WTC11 (cell line): ENCODE results near the gene MYH11. TPM values are rescaled to one million over a fixed set of nuclear protein-coding genes. Genes with fewer than 3 reads are reported as not detected.

Source experiments
- ATAC-seq: fragments of 200-7000 bp; cut with Tn5 transposase; 2 replicates; pipeline ENCODE4 v1.10.0; 2021; ENCODE audit warnings: mild to moderate bottlenecking, moderate library complexity
- CTCF ChIA-PET: fragments of 300-600 bp; sonication (Branson Sonifier 250); formaldehyde crosslinking; loops from one replicate; lab custom pipeline; 2021; ENCODE audit warnings: antibody characterized with exemption; lab: Charles Lee
- POLR2A ChIA-PET: fragments of 350-600 bp; sonication (Branson Sonifier 250); formaldehyde crosslinking; loops from one replicate; lab custom pipeline; 2021; ENCODE audit warnings: antibody characterized with exemption; lab: Charles Lee
- DNase-seq: peaks from one replicate; pipeline ENCODE4 v3.0.0; 2021; ENCODE audit warnings: low spot score
- H3K27ac Mint-ChIP-seq: 2 replicates; pipeline ENCODE4 v1.8.0; 2021; ENCODE audit warnings: mixed read lengths
- H3K27me3 Mint-ChIP-seq: 2 replicates; pipeline ENCODE4 v1.8.0; 2021; ENCODE audit warnings: low read depth, mild to moderate bottlenecking, moderate library complexity, mixed read lengths
- H3K36me3 Mint-ChIP-seq: 2 replicates; pipeline ENCODE4 v1.8.0; 2021; ENCODE audit warnings: mixed read lengths
- H3K4me1 Mint-ChIP-seq: 2 replicates; pipeline ENCODE4 v1.8.0; 2022; ENCODE audit warnings: mixed read lengths
- H3K4me3 Mint-ChIP-seq: 2 replicates; pipeline ENCODE4 v1.8.0; 2021; ENCODE audit warnings: mild to moderate bottlenecking, moderate library complexity, mixed read lengths
- H3K9me3 Mint-ChIP-seq: 2 replicates; pipeline ENCODE4 v1.8.0; 2021; ENCODE audit warnings: mixed read lengths
- FOXK1 ChIP-seq: sonication (generic); formaldehyde crosslinking; IDR thresholded peaks from 2 replicates; pipeline ENCODE4 v1.8.0; 2022; ENCODE audit warnings: mild to moderate bottlenecking, moderate library complexity, missing genetic modification reagents
- FOXP1 ChIP-seq: sonication (generic); formaldehyde crosslinking; IDR thresholded peaks from 2 replicates; pipeline ENCODE4 v1.8.0; 2022; ENCODE audit warnings: missing genetic modification reagents, mild to moderate bottlenecking, moderate library complexity, borderline replicate concordance
- JAZF1 ChIP-seq: fragments of 250-450 bp; sonication (Bioruptor Pico); IDR thresholded peaks from 2 replicates; pipeline ENCODE4 v1.9.0; 2021; ENCODE audit warnings: moderate library complexity, mild to moderate bottlenecking, inconsistent platforms
- NR3C1 ChIP-seq: sonication (generic); formaldehyde crosslinking; conservative IDR thresholded peaks from 2 replicates; pipeline ENCODE4 v1.8.1; 2023; ENCODE audit warnings: low read depth, mild to moderate bottlenecking, missing genetic modification reagents
- RELA ChIP-seq: sonication (generic); formaldehyde crosslinking; IDR thresholded peaks from 2 replicates; pipeline ENCODE4 v1.8.1; 2022; ENCODE audit warnings: missing genetic modification reagents, mild to moderate bottlenecking, borderline replicate concordance
- SOX15 ChIP-seq: fragments of 250-450 bp; sonication (Bioruptor Pico); IDR thresholded peaks from 2 replicates; pipeline ENCODE4 v1.9.0; 2021; ENCODE audit warnings: mild to moderate bottlenecking
- TEAD1 ChIP-seq: sonication (generic); formaldehyde crosslinking; IDR thresholded peaks from 2 replicates; pipeline ENCODE4 v1.8.0; 2022; ENCODE audit warnings: mild to moderate bottlenecking, missing genetic modification reagents
- TEAD4 ChIP-seq: sonication (generic); formaldehyde crosslinking; IDR thresholded peaks from 2 replicates; pipeline ENCODE4 v1.8.0; 2022; ENCODE audit warnings: mild to moderate bottlenecking, missing genetic modification reagents
- TP53 ChIP-seq: sonication (generic); formaldehyde crosslinking; IDR thresholded peaks from 2 replicates; pipeline ENCODE4 v1.8.1; 2023; ENCODE audit warnings: mild to moderate bottlenecking, missing genetic modification reagents
- ZBTB21 ChIP-seq: sonication (generic); formaldehyde crosslinking; IDR thresholded peaks from 2 replicates; pipeline ENCODE4 v1.8.1; 2023; ENCODE audit warnings: mild to moderate bottlenecking, missing genetic modification reagents, borderline replicate concordance
- ZNF138 ChIP-seq: sonication (generic); formaldehyde crosslinking; conservative IDR thresholded peaks from 2 replicates; pipeline ENCODE4 v1.8.1; 2022; ENCODE audit warnings: mild to moderate bottlenecking, moderate library complexity, missing genetic modification reagents
- ZNF219 ChIP-seq: sonication (generic); formaldehyde crosslinking; IDR thresholded peaks from 2 replicates; pipeline ENCODE4 v1.8.0; 2023; ENCODE audit warnings: missing genetic modification reagents, mild to moderate bottlenecking, borderline replicate concordance
- ZNF263 ChIP-seq: sonication (generic); formaldehyde crosslinking; IDR thresholded peaks from 2 replicates; pipeline ENCODE4 v1.8.1; 2022; ENCODE audit warnings: low read depth, mild to moderate bottlenecking, moderate library complexity, missing genetic modification reagents
- ZNF423 ChIP-seq: fragments of 250-450 bp; sonication (Bioruptor Pico); IDR thresholded peaks from 2 replicates; pipeline ENCODE4 v2.1.2; 2022; ENCODE audit warnings: mild to moderate bottlenecking, moderate library complexity
- total RNA-seq: library from RNA; stranded (reverse); gene quantifications from 3 replicates; pipeline ENCODE4 v1.2.3, GENCODE V29; 2021
- TF ChIP-seq, protein P1 (sequence below): sonication (generic); formaldehyde crosslinking; IDR thresholded peaks from 2 replicates; pipeline ENCODE4 v1.8.1; 2023; ENCODE audit warnings: mild to moderate bottlenecking, missing genetic modification reagents, moderate library complexity
- TF ChIP-seq, protein P2 (sequence below): fragments of 250-450 bp; sonication (Bioruptor Pico); conservative IDR thresholded peaks from 2 replicates; pipeline ENCODE4 v1.9.0; 2021; ENCODE audit warnings: mild to moderate bottlenecking
- TF ChIP-seq, protein P3 (sequence below): sonication (generic); formaldehyde crosslinking; IDR thresholded peaks from 2 replicates; pipeline ENCODE4 v1.8.0; 2022; ENCODE audit warnings: mild to moderate bottlenecking, missing genetic modification reagents
- TF ChIP-seq, protein P4 (sequence below): sonication (generic); formaldehyde crosslinking; IDR thresholded peaks from 2 replicates; pipeline ENCODE4 v1.8.0; 2022; ENCODE audit warnings: missing genetic modification reagents
- TF ChIP-seq, protein P5 (sequence below): sonication (generic); formaldehyde crosslinking; IDR thresholded peaks from 2 replicates; pipeline ENCODE4 v1.8.1; 2022; ENCODE audit warnings: mild to moderate bottlenecking, moderate library complexity, missing genetic modification reagents
- TF ChIP-seq, protein P6 (sequence below): sonication (generic); formaldehyde crosslinking; IDR thresholded peaks from 2 replicates; pipeline ENCODE4 v1.8.0; 2023; ENCODE audit warnings: mild to moderate bottlenecking, missing genetic modification reagents

MYH11 gene
- total RNA-seq, 1 experiment from 2014 or later: 0.74 TPM

DNA sequence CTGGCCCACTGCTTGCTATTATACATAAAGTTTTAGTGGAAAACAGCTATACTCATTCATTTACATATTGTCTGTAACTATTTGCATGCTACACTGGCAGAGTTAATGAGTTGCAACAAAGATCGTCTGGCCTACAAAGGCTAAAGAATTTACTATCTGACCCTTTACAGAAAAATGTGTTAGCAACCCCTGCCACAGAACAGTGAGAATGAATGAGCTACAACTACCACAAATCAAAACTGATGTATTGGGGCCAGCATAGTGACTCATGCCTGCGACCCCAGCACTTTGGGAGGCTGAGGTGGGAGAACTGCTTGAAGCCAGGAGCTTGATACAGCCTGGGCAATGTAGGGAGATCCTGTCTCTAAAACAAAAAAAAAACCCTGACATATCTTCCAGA lies 92.7 kb downstream of the MYH11 start:
- no peak overlapping the region for H3K27ac Mint-ChIP-seq
- no peak for ATAC-seq
- TF ChIP-seq NR3C1 (CRISPR knock-in tag): no peak
- TF ChIP-seq, protein P1, sequence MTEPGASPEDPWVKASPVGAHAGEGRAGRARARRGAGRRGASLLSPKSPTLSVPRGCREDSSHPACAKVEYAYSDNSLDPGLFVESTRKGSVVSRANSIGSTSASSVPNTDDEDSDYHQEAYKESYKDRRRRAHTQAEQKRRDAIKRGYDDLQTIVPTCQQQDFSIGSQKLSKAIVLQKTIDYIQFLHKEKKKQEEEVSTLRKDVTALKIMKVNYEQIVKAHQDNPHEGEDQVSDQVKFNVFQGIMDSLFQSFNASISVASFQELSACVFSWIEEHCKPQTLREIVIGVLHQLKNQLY (CRISPR knock-in tag): no peak
- TF ChIP-seq TEAD4 (CRISPR knock-in tag): no peak
- no peak for TF ChIP-seq TEAD1 (CRISPR knock-in tag)
- TF ChIP-seq, protein P2, sequence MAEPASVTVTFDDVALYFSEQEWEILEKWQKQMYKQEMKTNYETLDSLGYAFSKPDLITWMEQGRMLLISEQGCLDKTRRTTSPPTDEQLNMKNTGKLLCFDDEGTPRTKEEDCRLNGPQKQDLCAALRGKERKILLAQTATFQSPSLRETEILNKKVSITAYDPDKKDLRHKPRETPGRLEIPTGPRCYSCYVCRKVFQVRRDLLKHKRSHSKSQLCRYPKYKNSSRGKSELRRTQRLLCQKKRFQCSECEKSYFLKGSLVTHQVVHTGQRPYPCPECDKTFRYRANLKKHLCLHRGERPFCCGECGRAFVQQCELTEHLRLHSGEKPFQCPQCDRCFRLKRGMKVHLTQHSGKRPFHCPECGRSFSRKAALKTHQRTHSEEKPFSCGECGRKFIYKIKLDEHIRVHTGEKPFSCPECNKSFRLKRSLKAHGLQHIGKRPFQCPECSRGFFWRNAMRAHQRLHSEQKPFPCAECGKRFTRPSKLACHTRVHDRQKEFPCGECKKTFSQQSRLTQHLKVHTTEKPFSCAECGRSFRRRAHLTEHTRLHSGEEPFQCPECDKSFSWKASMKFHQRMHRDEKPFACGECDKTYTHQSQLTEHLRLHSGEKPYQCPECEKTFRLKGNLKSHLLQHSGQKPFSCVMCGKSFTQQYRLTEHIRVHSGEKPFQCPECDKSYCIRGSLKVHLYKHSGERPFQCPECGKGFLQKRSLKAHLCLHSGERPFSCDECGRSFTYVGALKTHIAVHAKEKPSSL (CRISPR knock-in tag): no peak
- TF ChIP-seq FOXP1 (CRISPR knock-in tag): no peak
- TF ChIP-seq, protein P3, sequence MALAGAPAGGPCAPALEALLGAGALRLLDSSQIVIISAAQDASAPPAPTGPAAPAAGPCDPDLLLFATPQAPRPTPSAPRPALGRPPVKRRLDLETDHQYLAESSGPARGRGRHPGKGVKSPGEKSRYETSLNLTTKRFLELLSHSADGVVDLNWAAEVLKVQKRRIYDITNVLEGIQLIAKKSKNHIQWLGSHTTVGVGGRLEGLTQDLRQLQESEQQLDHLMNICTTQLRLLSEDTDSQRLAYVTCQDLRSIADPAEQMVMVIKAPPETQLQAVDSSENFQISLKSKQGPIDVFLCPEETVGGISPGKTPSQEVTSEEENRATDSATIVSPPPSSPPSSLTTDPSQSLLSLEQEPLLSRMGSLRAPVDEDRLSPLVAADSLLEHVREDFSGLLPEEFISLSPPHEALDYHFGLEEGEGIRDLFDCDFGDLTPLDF (CRISPR knock-in tag): no peak
- TF ChIP-seq, protein P4, sequence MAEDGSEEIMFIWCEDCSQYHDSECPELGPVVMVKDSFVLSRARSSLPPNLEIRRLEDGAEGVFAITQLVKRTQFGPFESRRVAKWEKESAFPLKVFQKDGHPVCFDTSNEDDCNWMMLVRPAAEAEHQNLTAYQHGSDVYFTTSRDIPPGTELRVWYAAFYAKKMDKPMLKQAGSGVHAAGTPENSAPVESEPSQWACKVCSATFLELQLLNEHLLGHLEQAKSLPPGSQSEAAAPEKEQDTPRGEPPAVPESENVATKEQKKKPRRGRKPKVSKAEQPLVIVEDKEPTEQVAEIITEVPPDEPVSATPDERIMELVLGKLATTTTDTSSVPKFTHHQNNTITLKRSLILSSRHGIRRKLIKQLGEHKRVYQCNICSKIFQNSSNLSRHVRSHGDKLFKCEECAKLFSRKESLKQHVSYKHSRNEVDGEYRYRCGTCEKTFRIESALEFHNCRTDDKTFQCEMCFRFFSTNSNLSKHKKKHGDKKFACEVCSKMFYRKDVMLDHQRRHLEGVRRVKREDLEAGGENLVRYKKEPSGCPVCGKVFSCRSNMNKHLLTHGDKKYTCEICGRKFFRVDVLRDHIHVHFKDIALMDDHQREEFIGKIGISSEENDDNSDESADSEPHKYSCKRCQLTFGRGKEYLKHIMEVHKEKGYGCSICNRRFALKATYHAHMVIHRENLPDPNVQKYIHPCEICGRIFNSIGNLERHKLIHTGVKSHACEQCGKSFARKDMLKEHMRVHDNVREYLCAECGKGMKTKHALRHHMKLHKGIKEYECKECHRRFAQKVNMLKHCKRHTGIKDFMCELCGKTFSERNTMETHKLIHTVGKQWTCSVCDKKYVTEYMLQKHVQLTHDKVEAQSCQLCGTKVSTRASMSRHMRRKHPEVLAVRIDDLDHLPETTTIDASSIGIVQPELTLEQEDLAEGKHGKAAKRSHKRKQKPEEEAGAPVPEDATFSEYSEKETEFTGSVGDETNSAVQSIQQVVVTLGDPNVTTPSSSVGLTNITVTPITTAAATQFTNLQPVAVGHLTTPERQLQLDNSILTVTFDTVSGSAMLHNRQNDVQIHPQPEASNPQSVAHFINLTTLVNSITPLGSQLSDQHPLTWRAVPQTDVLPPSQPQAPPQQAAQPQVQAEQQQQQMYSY (CRISPR knock-in tag): no peak
- TF ChIP-seq ZNF138 (CRISPR knock-in tag): no peak
- TF ChIP-seq SOX15 (CRISPR knock-in tag): no peak
- no peak for TF ChIP-seq TP53 (CRISPR knock-in tag)
- TF ChIP-seq RELA (CRISPR knock-in tag): no peak
- no peak for TF ChIP-seq JAZF1 (CRISPR knock-in tag)
- no peak for TF ChIP-seq ZNF219 (CRISPR knock-in tag)
- no peak for DNase-seq
- H3K9me3 Mint-ChIP-seq: peaks cover 3% of the 10 kb centered on the region; the same call in 1 of the 2 replicates
- no peak overlapping the region for H3K4me3 Mint-ChIP-seq
- H3K4me1 Mint-ChIP-seq: peaks cover 6% of the 10 kb centered on the region
- POLR2A ChIA-PET: no interaction called here
- H3K36me3 Mint-ChIP-seq: no peaks in the 10 kb centered on the region
- H3K27me3 Mint-ChIP-seq: no peaks in the 10 kb centered on the region
- CTCF ChIA-PET: interaction anchor here (1.0 to 3.8 kb wide), 3 partner anchors 14 to 57 kb away, joined by 5 to 18 read pairs (median 6); no protein-coding TSS in a partner anchor

DNA sequence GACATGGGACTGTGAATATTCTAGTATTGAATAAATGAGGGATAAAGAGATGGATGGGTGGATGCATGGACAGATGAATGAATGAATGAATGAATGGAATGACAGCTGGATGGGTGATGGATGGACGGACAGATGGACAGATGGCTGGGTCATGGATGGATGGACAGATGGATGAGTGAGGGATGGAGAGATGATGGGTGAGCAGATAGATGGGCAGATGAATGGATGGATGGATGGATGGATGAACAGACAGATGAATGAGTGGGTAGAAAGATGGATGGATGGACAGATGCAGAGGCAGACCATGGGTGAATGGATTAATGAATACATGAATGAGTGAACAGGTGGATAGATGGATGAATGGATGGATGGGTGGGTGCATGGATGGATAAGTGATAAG lies 96.7 kb downstream of the MYH11 start:
- peaks cover 3% of the 10 kb centered on the region; the same call in 1 of the 2 replicates for H3K9me3 Mint-ChIP-seq
- H3K27me3 Mint-ChIP-seq: peaks cover 7% of the 10 kb centered on the region
- DNase-seq (no peak), ATAC-seq (no peak)
- no peak overlapping the region for H3K4me3 Mint-ChIP-seq
- POLR2A ChIA-PET: no interaction called here
- CTCF ChIA-PET: interaction anchor here (1.7 to 2.0 kb wide), 2 partner anchors 15 to 115 kb away, joined by 3 to 5 read pairs; no protein-coding TSS in a partner anchor
- H3K36me3 Mint-ChIP-seq: no peaks in the 10 kb centered on the region
- H3K4me1 Mint-ChIP-seq: peaks cover 6% of the 10 kb centered on the region
- H3K27ac Mint-ChIP-seq: no peak overlapping the region
- TF ChIP-seq ZBTB21 (no peak), ZNF263 (CRISPR knock-in tag) (no peak), ZNF423 (CRISPR knock-in tag) (no peak), FOXK1 (CRISPR knock-in tag) (no peak)
- TF ChIP-seq, protein P5, sequence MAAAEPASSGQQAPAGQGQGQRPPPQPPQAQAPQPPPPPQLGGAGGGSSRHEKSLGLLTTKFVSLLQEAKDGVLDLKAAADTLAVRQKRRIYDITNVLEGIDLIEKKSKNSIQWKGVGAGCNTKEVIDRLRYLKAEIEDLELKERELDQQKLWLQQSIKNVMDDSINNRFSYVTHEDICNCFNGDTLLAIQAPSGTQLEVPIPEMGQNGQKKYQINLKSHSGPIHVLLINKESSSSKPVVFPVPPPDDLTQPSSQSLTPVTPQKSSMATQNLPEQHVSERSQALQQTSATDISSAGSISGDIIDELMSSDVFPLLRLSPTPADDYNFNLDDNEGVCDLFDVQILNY (CRISPR knock-in tag): no peak
- TF ChIP-seq, protein P2 (CRISPR knock-in tag): no peak
- TF ChIP-seq, protein P6, sequence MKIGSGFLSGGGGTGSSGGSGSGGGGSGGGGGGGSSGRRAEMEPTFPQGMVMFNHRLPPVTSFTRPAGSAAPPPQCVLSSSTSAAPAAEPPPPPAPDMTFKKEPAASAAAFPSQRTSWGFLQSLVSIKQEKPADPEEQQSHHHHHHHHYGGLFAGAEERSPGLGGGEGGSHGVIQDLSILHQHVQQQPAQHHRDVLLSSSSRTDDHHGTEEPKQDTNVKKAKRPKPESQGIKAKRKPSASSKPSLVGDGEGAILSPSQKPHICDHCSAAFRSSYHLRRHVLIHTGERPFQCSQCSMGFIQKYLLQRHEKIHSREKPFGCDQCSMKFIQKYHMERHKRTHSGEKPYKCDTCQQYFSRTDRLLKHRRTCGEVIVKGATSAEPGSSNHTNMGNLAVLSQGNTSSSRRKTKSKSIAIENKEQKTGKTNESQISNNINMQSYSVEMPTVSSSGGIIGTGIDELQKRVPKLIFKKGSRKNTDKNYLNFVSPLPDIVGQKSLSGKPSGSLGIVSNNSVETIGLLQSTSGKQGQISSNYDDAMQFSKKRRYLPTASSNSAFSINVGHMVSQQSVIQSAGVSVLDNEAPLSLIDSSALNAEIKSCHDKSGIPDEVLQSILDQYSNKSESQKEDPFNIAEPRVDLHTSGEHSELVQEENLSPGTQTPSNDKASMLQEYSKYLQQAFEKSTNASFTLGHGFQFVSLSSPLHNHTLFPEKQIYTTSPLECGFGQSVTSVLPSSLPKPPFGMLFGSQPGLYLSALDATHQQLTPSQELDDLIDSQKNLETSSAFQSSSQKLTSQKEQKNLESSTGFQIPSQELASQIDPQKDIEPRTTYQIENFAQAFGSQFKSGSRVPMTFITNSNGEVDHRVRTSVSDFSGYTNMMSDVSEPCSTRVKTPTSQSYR (CRISPR knock-in tag): no peak
